CD1c-positive myeloid dendritic cell (primary cell): Measurements from ENCODE around the gene USP17L11.
A peak's percentile ranks its signal among the peaks of the same experiment; 100 is the strongest.
"Not testable (repeated sequence)": the region's sequence is repeated elsewhere in the genome, so short reads cannot be mapped to it uniquely, and the experiment has no call there.

Experiments
- DNase-seq: peaks from one replicate; pipeline ENCODE4 v3.0.0-alpha.2; 2016; ENCODE audit errors: extremely low spot score

USP17L11 gene, protein sequence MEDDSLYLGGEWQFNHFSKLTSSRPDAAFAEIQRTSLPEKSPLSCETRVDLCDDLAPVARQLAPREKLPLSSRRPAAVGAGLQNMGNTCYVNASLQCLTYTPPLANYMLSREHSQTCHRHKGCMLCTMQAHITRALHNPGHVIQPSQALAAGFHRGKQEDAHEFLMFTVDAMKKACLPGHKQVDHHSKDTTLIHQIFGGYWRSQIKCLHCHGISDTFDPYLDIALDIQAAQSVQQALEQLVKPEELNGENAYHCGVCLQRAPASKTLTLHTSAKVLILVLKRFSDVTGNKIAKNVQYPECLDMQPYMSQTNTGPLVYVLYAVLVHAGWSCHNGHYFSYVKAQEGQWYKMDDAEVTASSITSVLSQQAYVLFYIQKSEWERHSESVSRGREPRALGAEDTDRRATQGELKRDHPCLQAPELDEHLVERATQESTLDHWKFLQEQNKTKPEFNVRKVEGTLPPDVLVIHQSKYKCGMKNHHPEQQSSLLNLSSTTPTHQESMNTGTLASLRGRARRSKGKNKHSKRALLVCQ

DNA sequence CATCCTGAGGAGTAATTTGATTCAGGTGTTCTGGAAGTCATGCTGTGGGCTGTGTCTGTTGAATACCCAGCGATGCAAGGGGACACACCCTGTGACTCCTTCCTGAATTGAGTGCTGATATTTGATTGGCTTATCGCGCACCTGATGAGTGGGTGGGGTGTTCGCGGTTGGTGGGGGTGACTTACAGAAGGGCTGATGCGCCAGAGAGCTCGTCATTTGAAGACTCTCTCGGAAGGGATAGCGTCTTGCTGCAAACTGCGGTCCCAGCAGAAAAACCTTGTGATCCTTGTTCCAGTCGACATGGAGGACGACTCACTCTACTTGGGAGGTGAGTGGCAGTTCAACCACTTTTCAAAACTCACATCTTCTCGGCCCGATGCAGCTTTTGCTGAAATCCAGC, at the start of gene USP17L11:
Gene USP17L11 (plus strand): TSS at position 301 of the 400 bp plus-strand sequence. CDS start 0 bp downstream, at position 301.
- not testable (repeated sequence) for DNase-seq

DNA sequence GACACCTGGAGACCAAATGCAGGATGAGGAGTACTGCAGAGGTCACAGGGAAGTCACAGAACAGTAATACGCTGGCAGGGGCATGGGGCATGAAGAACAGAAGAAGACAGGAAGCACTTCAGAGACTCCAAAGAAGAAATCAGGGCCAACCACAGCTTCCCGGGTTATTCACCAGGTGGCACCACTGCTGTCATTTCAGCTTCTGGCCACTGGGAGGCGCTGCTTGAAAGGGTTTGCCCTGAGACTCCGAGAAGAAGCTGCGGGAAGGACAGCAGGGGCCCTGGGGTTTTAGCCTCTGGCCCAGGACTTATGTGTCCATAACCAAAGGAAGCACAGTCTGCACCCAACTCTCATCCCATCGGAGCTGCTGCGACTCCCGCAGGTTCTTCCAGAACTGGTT, 49.2 kb upstream of the USP17L11 start:
- DNase-seq: not testable (repeated sequence)

GRCh38 chr4:9169791-9170459, 45.3 kb upstream of the USP17L11 start, which contains the start of gene FAM90A26:
FAM90A26 (plus strand) TSS chr4:9170409; CDS start chr4:9173173, 2,764 bp downstream.
- not testable (repeated sequence) for DNase-seq

GRCh38 chr4:9210357-9210756, 4.8 kb upstream of the USP17L11 start, which contains the start of gene USP17L10:
USP17L10 (plus strand) TSS chr4:9210657; CDS start chr4:9210657, 0 bp downstream.
- DNase-seq: not testable (repeated sequence)

DNA sequence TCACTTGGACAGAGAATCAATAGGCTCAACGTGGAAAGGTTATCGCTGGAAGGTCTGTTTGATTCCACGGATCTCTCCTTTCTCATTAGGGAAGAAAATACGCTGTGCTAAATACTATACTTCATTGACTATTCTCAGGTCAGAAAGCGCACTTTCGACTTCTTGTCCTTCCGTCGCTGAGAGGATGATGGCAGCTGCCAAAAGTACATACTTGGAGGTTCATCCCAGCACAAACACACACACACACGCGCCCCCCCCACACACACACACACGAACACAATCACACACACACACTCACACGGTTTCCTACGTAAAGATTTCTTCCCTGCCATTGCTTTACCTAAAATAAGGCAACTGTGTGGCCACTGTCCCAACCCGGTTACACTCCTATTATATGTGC, 504 bp upstream of the USP17L11 start:
- DNase-seq: not testable (repeated sequence)

DNA sequence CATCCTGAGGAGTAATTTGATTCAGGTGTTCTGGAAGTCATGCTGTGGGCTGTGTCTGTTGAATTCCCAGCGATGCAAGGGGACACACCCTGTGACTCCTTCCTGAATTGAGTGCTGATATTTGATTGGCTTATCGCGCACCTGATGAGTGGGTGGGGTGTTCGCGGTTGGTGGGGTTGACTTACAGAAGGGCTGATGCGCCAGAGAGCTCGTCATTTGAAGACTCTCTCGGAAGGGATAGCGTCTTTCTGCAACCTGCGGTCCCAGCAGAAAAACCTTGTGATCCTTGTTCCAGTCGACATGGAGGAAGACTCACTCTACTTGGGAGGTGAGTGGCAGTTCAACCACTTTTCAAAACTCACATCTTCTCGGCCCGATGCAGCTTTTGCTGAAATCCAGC, 4.6 kb downstream of the USP17L11 start, which contains the start of gene USP17L12:
Gene USP17L12 (plus strand): TSS at position 301 of the 400 bp plus-strand sequence. CDS start 0 bp downstream, at position 301.
- DNase-seq: not testable (repeated sequence)

- not testable (repeated sequence) for DNase-seq
Measured at GRCh38 chr4:9224596-9224995, 9.4 kb downstream of the USP17L11 start, which contains the start of gene USP17L13. USP17L13 (plus strand) TSS chr4:9224896; CDS start chr4:9224896, 0 bp downstream.

- DNase-seq: not testable (repeated sequence)
Measured at GRCh38 chr4:9230249-9230648, 15.0 kb downstream of the USP17L11 start.

- DNase-seq: not testable (repeated sequence)
Measured at GRCh38 chr4:9234085-9234484, 18.9 kb downstream of the USP17L11 start, which contains the start of gene USP17L15. USP17L15 (plus strand) TSS chr4:9234385; CDS start chr4:9234385, 0 bp downstream.

- not testable (repeated sequence) for DNase-seq
Measured at GRCh38 chr4:9238461-9238860, 23.3 kb downstream of the USP17L11 start.

- not testable (repeated sequence) for DNase-seq
Measured at GRCh38 chr4:9243579-9243978, 28.4 kb downstream of the USP17L11 start, which contains the start of gene USP17L17. USP17L17 (plus strand) TSS chr4:9243879; CDS start chr4:9243879, 0 bp downstream.

DNA sequence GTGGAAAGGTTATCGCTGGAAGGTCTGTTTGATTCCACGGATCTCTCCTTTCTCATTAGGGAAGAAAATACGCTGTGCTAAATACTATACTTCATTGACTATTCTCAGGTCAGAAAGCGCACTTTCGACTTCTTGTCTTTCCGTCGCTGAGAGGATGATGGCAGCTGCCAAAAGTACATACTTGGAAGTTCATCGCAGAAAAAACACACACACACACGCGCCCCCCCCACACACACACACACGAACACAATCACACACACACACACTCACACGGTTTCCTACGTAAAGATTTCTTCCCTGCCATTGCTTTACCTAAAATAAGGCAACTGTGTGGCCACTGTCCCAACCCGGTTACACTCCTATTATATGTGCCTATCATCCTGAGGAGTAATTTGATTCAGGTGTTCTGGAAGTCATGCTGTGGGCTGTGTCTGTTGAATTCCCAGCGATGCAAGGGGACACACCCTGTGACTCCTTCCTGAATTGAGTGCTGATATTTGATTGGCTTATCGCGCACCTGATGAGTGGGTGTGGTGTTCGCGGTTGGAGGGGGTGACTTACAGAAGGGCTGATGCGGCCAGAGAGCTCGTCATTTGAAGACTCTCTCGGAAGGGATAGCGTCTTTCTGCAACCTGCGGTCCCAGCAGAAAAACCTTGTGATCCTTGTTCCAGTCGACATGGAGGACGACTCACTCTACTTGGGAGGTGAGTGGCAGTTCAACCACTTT, 32.9 kb downstream of the USP17L11 start, which contains the start of gene USP17L18:
Gene USP17L18 (plus strand): TSS at position 678 of the 728 bp plus-strand sequence. CDS start 0 bp downstream, at position 678.
- DNase-seq: peak; percentile 0

GRCh38 chr4:9253078-9253477, 37.9 kb downstream of the USP17L11 start, which contains the start of gene USP17L19:
USP17L19 (plus strand) TSS chr4:9253378; CDS start chr4:9253378, 0 bp downstream.
- DNase-seq: not testable (repeated sequence)

- DNase-seq: not testable (repeated sequence)
Measured at GRCh38 chr4:9257824-9258223, 42.6 kb downstream of the USP17L11 start, which contains the start of gene USP17L20. USP17L20 (plus strand) TSS chr4:9258124; CDS start chr4:9258124, 0 bp downstream.

DNA sequence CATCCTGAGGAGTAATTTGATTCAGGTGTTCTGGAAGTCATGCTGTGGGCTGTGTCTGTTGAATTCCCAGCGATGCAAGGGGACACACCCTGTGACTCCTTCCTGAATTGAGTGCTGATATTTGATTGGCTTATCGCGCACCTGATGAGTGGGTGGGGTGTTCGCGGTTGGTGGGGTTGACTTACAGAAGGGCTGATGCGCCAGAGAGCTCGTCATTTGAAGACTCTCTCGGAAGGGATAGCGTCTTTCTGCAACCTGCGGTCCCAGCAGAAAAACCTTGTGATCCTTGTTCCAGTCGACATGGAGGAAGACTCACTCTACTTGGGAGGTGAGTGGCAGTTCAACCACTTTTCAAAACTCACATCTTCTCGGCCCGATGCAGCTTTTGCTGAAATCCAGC, 47.4 kb downstream of the USP17L11 start, which contains the start of gene USP17L21:
Gene USP17L21 (plus strand): TSS at position 301 of the 400 bp plus-strand sequence. CDS start 0 bp downstream, at position 301.
- DNase-seq: not testable (repeated sequence)
